Activated B cell treated with CpG ODN at 0.5 μM for 24 hours (primary cell): Measurements from ENCODE around the gene GABRB3. TPM values are rescaled to one million over a fixed set of nuclear protein-coding genes. Genes with fewer than 3 reads are reported as not detected.

Source experiments
- ATAC-seq: fragments of 200-7000 bp; cut with Tn5 transposase; one replicate; pipeline ENCODE4 v1.10.0; 2021; ENCODE audit warnings: low read depth, mild to moderate bottlenecking, moderate library complexity
- CTCF ChIA-PET: fragments of 350-600 bp; sonication (Branson Sonifier 250); formaldehyde crosslinking; loops from one replicate; lab custom pipeline; 2021; ENCODE audit warnings: antibody characterized with exemption; lab: Charles Lee
- POLR2A ChIA-PET: fragments of 350-600 bp; sonication (Branson Sonifier 250); formaldehyde crosslinking; loops from one replicate; lab custom pipeline; 2021; ENCODE audit warnings: antibody characterized with exemption; lab: Charles Lee
- DNase-seq: peaks from one replicate; pipeline ENCODE4 v3.0.0; 2022
- H3K27ac Mint-ChIP-seq: one replicate; pipeline ENCODE4 v1.8.0; 2020; ENCODE audit warnings: mixed read lengths
- H3K27me3 Mint-ChIP-seq: one replicate; pipeline ENCODE4 v1.8.0; 2021; ENCODE audit warnings: mixed read lengths
- H3K36me3 Mint-ChIP-seq: one replicate; pipeline ENCODE4 v1.8.0; 2021; ENCODE audit warnings: low read depth, mixed read lengths
- H3K4me1 Mint-ChIP-seq: one replicate; pipeline ENCODE4 v1.8.0; 2021; ENCODE audit warnings: mixed read lengths
- H3K4me3 Mint-ChIP-seq: one replicate; pipeline ENCODE4 v1.8.0; 2020; ENCODE audit warnings: mild to moderate bottlenecking, mixed read lengths
- H3K9me3 Mint-ChIP-seq: one replicate; pipeline ENCODE4 v1.8.0; 2020; ENCODE audit warnings: mixed read lengths
- intact Hi-C: fragments of 100-400 bp; cut with micrococcal nuclease; formaldehyde crosslinking; loops from one replicate; pipeline ENCODE4 v1.15.1; 2024
- total RNA-seq: library from RNA; stranded (reverse); gene quantifications from 2 replicates; pipeline ENCODE4 v1.2.3, GENCODE V29; 2022
- TF ChIP-seq, protein P1 (sequence below): fragments of 200-600 bp; IDR thresholded peaks from one replicate; pipeline ENCODE4 v1.8.0; 2022; ENCODE audit warnings: antibody characterized with exemption, mild to moderate bottlenecking

Gene GABRB3
- total RNA-seq, 1 donor from 2014 or later = not detected

DNA sequence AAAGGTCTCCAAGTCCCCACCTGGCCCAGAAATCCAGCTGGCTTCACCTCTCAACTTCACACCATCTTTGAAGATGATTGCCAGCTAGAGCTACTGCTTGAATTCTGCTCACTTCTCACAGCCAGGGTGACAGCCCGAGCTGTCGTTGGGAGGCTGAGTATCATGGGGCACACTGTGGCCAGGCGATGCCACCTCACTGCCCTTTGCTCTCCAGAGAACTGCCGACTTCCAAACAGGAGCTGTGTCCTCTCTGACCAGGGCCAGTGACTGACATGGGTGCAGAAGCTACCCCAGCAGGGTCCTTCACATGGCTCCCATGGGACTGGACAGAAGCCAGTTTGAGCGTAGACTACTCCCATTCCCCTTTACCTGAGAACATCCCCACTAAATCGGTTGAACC is 254.0 kb downstream of the GABRB3 start:
- peaks cover 3% of the 10 kb centered on the region for H3K9me3 Mint-ChIP-seq
- intact Hi-C loops = no loop called here
- ChIA-PET CTCF (no interaction called here), POLR2A (no interaction called here)
- H3K36me3 Mint-ChIP-seq = no peaks in the 10 kb centered on the region
- H3K4me1 Mint-ChIP-seq = no peaks in the 10 kb centered on the region
- TF ChIP-seq, protein P1, sequence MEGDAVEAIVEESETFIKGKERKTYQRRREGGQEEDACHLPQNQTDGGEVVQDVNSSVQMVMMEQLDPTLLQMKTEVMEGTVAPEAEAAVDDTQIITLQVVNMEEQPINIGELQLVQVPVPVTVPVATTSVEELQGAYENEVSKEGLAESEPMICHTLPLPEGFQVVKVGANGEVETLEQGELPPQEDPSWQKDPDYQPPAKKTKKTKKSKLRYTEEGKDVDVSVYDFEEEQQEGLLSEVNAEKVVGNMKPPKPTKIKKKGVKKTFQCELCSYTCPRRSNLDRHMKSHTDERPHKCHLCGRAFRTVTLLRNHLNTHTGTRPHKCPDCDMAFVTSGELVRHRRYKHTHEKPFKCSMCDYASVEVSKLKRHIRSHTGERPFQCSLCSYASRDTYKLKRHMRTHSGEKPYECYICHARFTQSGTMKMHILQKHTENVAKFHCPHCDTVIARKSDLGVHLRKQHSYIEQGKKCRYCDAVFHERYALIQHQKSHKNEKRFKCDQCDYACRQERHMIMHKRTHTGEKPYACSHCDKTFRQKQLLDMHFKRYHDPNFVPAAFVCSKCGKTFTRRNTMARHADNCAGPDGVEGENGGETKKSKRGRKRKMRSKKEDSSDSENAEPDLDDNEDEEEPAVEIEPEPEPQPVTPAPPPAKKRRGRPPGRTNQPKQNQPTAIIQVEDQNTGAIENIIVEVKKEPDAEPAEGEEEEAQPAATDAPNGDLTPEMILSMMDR = no peak
- H3K27ac Mint-ChIP-seq = no peak overlapping the region
- H3K27me3 Mint-ChIP-seq = no peaks in the 10 kb centered on the region
- DNase-seq (no peak), ATAC-seq (no peak)
- no peak overlapping the region for H3K4me3 Mint-ChIP-seq

DNA sequence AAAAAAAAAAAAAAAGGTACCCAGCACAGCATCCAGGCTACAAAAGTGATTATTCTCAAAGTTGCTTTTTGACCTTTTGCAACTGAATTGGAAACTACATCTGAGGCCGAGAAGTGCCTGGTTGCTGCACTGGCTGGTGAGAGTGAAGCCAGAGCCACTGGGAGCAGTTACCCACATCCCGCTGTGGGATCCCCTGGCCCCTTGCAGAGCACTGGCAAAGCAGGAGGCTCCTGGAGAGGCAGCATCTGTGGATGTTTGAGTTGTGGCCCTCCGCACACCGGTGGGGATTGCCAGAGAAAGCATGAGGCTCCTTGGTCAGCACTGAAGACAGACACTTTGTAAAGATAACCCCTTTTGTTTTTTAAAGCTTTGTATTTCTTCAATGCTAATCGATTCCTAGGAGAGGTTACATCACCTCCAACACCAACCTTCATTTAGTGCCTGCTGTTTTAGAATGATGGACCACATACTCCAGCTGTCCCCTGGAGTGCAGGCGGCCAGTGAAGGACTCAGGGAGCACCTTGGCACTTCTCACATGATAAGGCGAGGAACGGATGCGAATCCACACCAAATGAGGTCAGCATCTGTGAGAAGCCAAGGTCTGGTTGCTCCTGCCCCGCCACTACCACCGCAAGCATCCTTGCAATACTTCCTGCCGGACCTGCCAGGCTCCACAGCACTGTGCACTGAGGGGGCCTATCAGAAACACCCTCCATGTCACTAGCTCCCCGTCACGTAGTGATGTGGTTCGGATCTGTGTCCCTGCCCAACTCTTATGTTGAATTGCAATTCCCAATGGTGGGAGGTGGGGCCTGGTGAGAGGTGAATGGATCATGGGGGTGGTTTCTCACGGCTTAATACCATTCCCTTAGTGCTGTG is 256.5 kb downstream of the GABRB3 start:
- Mint-ChIP-seq H3K27ac (no peak overlapping the region), H3K36me3 (no peaks in the 10 kb centered on the region), H3K27me3 (no peaks in the 10 kb centered on the region), H3K4me1 (no peaks in the 10 kb centered on the region), H3K4me3 (no peak overlapping the region), H3K9me3 (peaks cover 7% of the 10 kb centered on the region)
- DNase-seq (no peak), ATAC-seq (no peak)
- intact Hi-C loops = no loop called here
- TF ChIP-seq, protein P1 = no peak
- POLR2A ChIA-PET = no interaction called here
- CTCF ChIA-PET = no interaction called here

DNA sequence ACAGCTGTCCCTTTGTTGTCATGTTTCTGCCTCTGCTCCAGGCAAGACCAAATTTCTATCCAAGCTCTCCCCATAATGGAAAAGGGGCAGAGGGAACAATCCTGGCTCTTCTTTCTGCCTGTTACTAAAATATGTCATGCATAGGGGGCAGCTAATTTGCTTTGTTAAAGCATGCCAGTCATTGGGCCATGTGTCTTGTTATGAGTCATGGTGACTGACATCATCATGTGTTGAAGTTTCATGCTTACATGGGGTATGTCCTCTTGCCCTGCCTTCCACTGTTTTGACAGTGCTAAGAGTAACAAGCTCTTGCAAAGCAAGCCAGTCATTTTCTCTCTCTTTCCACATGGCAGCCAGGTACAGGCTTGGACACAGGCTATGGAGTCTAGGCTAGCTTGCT is 268.9 kb downstream of the GABRB3 start:
- ATAC-seq (no peak), DNase-seq (no peak)
- intact Hi-C loops = no loop called here
- no peak overlapping the region for H3K4me3 Mint-ChIP-seq
- no peaks in the 10 kb centered on the region for H3K36me3 Mint-ChIP-seq
- CTCF ChIA-PET = no interaction called here
- no peak overlapping the region for H3K27ac Mint-ChIP-seq
- peaks cover 8% of the 10 kb centered on the region for H3K9me3 Mint-ChIP-seq
- TF ChIP-seq, protein P1 = no peak
- POLR2A ChIA-PET = no interaction called here
- no peaks in the 10 kb centered on the region for H3K4me1 Mint-ChIP-seq
- no peaks in the 10 kb centered on the region for H3K27me3 Mint-ChIP-seq

Other genes starting within 250 kb of the GABRB3 start
- not detected in 2 replicates for gene GABRA5, start 94.0 kb upstream of the GABRB3 start, total RNA-seq
- gene GABRG3, start 198.1 kb upstream of the GABRB3 start, total RNA-seq = not detected in 2 replicates